IPS-15b (cell line): ENCODE measurements around the gene MON1A.
"Not testable (repeated sequence)": the region's sequence is repeated elsewhere in the genome, so short reads cannot be mapped to it uniquely, and the experiment has no call there.

Experiments
- H3K27me3 ChIP-seq: one replicate; pipeline ENCODE4 v1.6.1; 2013; ENCODE audit warnings: low read length; ENCODE audit not compliant: control insufficient read depth, insufficient read depth
- H3K36me3 ChIP-seq: one replicate; pipeline ENCODE4 v1.6.1; 2013; ENCODE audit warnings: low read length; ENCODE audit not compliant: control insufficient read depth, insufficient read depth
- H3K4me1 ChIP-seq: one replicate; pipeline ENCODE4 v1.6.1; 2013; ENCODE audit warnings: mild to moderate bottlenecking, low read length; ENCODE audit not compliant: control insufficient read depth, insufficient read depth
- H3K4me3 ChIP-seq: one replicate; pipeline ENCODE4 v1.5.1; 2013; ENCODE audit warnings: low read depth, low read length
- H3K9ac ChIP-seq: one replicate; pipeline ENCODE4 v1.6.1; 2013; ENCODE audit warnings: low read depth, mild to moderate bottlenecking, low read length
- H3K9me3 ChIP-seq: one replicate; pipeline ENCODE4 v1.6.1; 2013; ENCODE audit warnings: mild to moderate bottlenecking, low read length; ENCODE audit not compliant: control insufficient read depth, insufficient read depth

MON1A gene

GRCh38 chr3:49937090-49937489, 7.5 kb upstream of the MON1A start:
- no peaks in the 10 kb centered on the region for H3K9me3 ChIP-seq
- no peaks in the 10 kb centered on the region for H3K36me3 ChIP-seq
- H3K27me3 ChIP-seq: no peaks in the 10 kb centered on the region
- H3K4me3 ChIP-seq: no peak overlapping the region
- no peak overlapping the region for H3K9ac ChIP-seq
- no peaks in the 10 kb centered on the region for H3K4me1 ChIP-seq

- H3K9me3 ChIP-seq, H3K9ac ChIP-seq, H3K4me3 ChIP-seq, H3K36me3 ChIP-seq, H3K27me3 ChIP-seq: not testable (repeated sequence)
- peaks cover 10% of the 10 kb centered on the region for H3K4me1 ChIP-seq
These were observed 2.7 kb upstream of the MON1A start for GRCh38 chr3:49932281-49932680.

- H3K9ac ChIP-seq: no peak overlapping the region
- no peak overlapping the region for H3K4me3 ChIP-seq
- H3K4me1 ChIP-seq: peaks cover 10% of the 10 kb centered on the region
- no peaks in the 10 kb centered on the region for H3K9me3 ChIP-seq
- H3K27me3 ChIP-seq: no peaks in the 10 kb centered on the region
- no peaks in the 10 kb centered on the region for H3K36me3 ChIP-seq
These were observed 1.3 kb upstream of the MON1A start for GRCh38 chr3:49930922-49931321.

- peak overlapping the region; percentile 79 for H3K4me3 ChIP-seq
These were observed 618 bp upstream of the MON1A start for GRCh38 chr3:49930168-49930690.

GRCh38 chr3:49928481-49929017, 1.1 kb downstream of the MON1A start:
- Histone ChIP-seq H3K27me3 (no peaks in the 10 kb centered on the region), H3K9me3 (no peaks in the 10 kb centered on the region), H3K9ac (no peak overlapping the region), H3K36me3 (no peaks in the 10 kb centered on the region), H3K4me1 (peaks cover 10% of the 10 kb centered on the region), H3K4me3 (no peak overlapping the region)

More at GRCh38 chr3:49930168-49930690, 618 bp upstream of the MON1A start:
- peaks cover 10% of the 10 kb centered on the region for H3K4me1 ChIP-seq
- no peak overlapping the region for H3K9ac ChIP-seq
- no peaks in the 10 kb centered on the region for H3K9me3 ChIP-seq
- no peaks in the 10 kb centered on the region for H3K27me3 ChIP-seq
- H3K36me3 ChIP-seq: no peaks in the 10 kb centered on the region

GRCh38 chr3:49927798-49928197, 1.8 kb downstream of the MON1A start:
- Histone ChIP-seq H3K27me3 (no peaks in the 10 kb centered on the region), H3K4me1 (peaks cover 10% of the 10 kb centered on the region), H3K36me3 (no peaks in the 10 kb centered on the region), H3K9me3 (no peaks in the 10 kb centered on the region), H3K4me3 (no peak overlapping the region), H3K9ac (no peak overlapping the region)

- H3K4me3 ChIP-seq: no peak overlapping the region
- peaks cover 9% of the 10 kb centered on the region for H3K4me1 ChIP-seq
- no peaks in the 10 kb centered on the region for H3K36me3 ChIP-seq
- H3K27me3 ChIP-seq: no peaks in the 10 kb centered on the region
- no peaks in the 10 kb centered on the region for H3K9me3 ChIP-seq
- no peak overlapping the region for H3K9ac ChIP-seq
These were observed 3.4 kb downstream of the MON1A start for GRCh38 chr3:49926117-49926728.

GRCh38 chr3:49925485-49925884, 4.1 kb downstream of the MON1A start:
- no peaks in the 10 kb centered on the region for H3K36me3 ChIP-seq
- H3K4me3 ChIP-seq: no peak overlapping the region
- H3K9ac ChIP-seq: no peak overlapping the region
- no peaks in the 10 kb centered on the region for H3K9me3 ChIP-seq
- H3K27me3 ChIP-seq: no peaks in the 10 kb centered on the region
- H3K4me1 ChIP-seq: peaks cover 3% of the 10 kb centered on the region

GRCh38 chr3:49924683-49925082, 4.9 kb downstream of the MON1A start:
- Histone ChIP-seq H3K4me1 (no peaks in the 10 kb centered on the region), H3K9ac (no peak overlapping the region), H3K4me3 (no peak overlapping the region), H3K27me3 (no peaks in the 10 kb centered on the region), H3K36me3 (no peaks in the 10 kb centered on the region), H3K9me3 (no peaks in the 10 kb centered on the region)

GRCh38 chr3:49917806-49918590, 11.6 kb downstream of the MON1A start:
- H3K9me3 ChIP-seq, H3K9ac ChIP-seq: not testable (repeated sequence)

GRCh38 chr3:49916686-49917085, 12.9 kb downstream of the MON1A start:
- H3K4me1 ChIP-seq: no peaks in the 10 kb centered on the region
- H3K9me3 ChIP-seq: no peaks in the 10 kb centered on the region
- no peaks in the 10 kb centered on the region for H3K36me3 ChIP-seq
- no peak overlapping the region for H3K4me3 ChIP-seq
- H3K9ac ChIP-seq: no peak overlapping the region
- H3K27me3 ChIP-seq: no peaks in the 10 kb centered on the region

More at GRCh38 chr3:49917806-49918590, 11.6 kb downstream of the MON1A start:
- H3K27me3 ChIP-seq, H3K4me3 ChIP-seq, H3K4me1 ChIP-seq, H3K36me3 ChIP-seq: not testable (repeated sequence)

- Histone ChIP-seq H3K9ac (no peak overlapping the region), H3K4me3 (no peak overlapping the region), H3K9me3 (no peaks in the 10 kb centered on the region), H3K36me3 (no peaks in the 10 kb centered on the region), H3K4me1 (peaks cover 6% of the 10 kb centered on the region), H3K27me3 (peaks cover 5% of the 10 kb centered on the region)
These were observed 14.7 kb downstream of the MON1A start for GRCh38 chr3:49914906-49915305.
